OCI-LY3 (cell line): ENCODE measurements around the gene BMS1.

Experiments used
- H2AFZ ChIP-seq: fragments of 200-600, 300-600 bp; shearing (Covaris generic); 2 replicates; pipeline ENCODE4 v1.6.0; 2014; ENCODE audit warnings: antibody characterized with exemption, low read depth, low read length
- H3K27ac ChIP-seq: fragments of 200-600, 300-600 bp; sonication (generic); 2 replicates; pipeline ENCODE4 v1.5.1; 2014; ENCODE audit warnings: mild to moderate bottlenecking, low read length, moderate library complexity, mixed read lengths
- H3K27me3 ChIP-seq: fragments of 200-600, 300-600 bp; sonication (generic); 2 replicates; pipeline ENCODE4 v1.6.1; 2014; ENCODE audit warnings: low read depth, low read length, mixed read lengths
- H3K36me3 ChIP-seq: fragments of 200-600, 300-600 bp; sonication (generic); replicated peaks from 2 replicates; pipeline ENCODE3; 2014; ENCODE audit warnings: low read depth, low read length, mixed read lengths
- H3K4me1 ChIP-seq: fragments of 300-600, 200-600 bp; sonication (generic); 2 replicates; pipeline ENCODE4 v1.6.1; 2014; ENCODE audit warnings: low read length, mixed read lengths
- H3K4me2 ChIP-seq: fragments of 200-600, 300-600 bp; sonication (generic); 2 replicates; pipeline ENCODE4 v1.6.1; 2014; ENCODE audit warnings: low read length, mixed read lengths
- H3K4me3 ChIP-seq: fragments of 300-600, 200-600 bp; sonication (generic); 2 replicates; pipeline ENCODE4 v1.5.1; 2014; ENCODE audit warnings: antibody characterized with exemption, mild to moderate bottlenecking, low read length, moderate library complexity
- H3K79me2 ChIP-seq: fragments of 300-600, 200-600 bp; shearing (Covaris generic); 2 replicates; pipeline ENCODE4 v1.6.1; 2014; ENCODE audit warnings: mild to moderate bottlenecking, low read length, mixed read lengths
- H3K9ac ChIP-seq: fragments of 300-600, 200-600 bp; shearing (Covaris generic); 2 replicates; pipeline ENCODE4 v1.6.0; 2014; ENCODE audit warnings: mild to moderate bottlenecking, low read length, moderate library complexity
- H3K9me3 ChIP-seq: fragments of 200-600, 300-600 bp; shearing (Covaris generic); 2 replicates; pipeline ENCODE4 v1.6.1; 2014; ENCODE audit warnings: low read length, mixed read lengths; ENCODE audit not compliant: insufficient read depth
- H4K20me1 ChIP-seq: fragments of 200-600, 300-600 bp; sonication (generic); 2 replicates; pipeline ENCODE4 v1.6.1; 2016; ENCODE audit warnings: low read length, mixed read lengths; ENCODE audit not compliant: insufficient read depth
- CTCF ChIP-seq: fragments of 200-600, 300-600 bp; sonication (generic); IDR thresholded peaks from 2 replicates; pipeline ENCODE4 v1.5.1; 2014; ENCODE audit warnings: antibody characterized with exemption, low read length, low read depth
- EZH2phosphoT487 ChIP-seq: fragments of 200-600 bp; shearing (Covaris generic); IDR thresholded peaks from 2 replicates; pipeline ENCODE4 v1.6.1; 2018; ENCODE audit warnings: antibody characterized with exemption, mixed run types, low read depth

BMS1 gene

GRCh38 chr10:42768581-42769152 lies 13.9 kb upstream of the BMS1 start:
- H3K79me2 ChIP-seq: no peaks in the 10 kb centered on the region
- TF ChIP-seq EZH2phosphoT487 (no peak), CTCF (no peak)
- no peaks in the 10 kb centered on the region for H3K36me3 ChIP-seq
- no peaks in the 10 kb centered on the region for H4K20me1 ChIP-seq
- H3K27ac ChIP-seq: no peak overlapping the region
- no peak overlapping the region for H3K4me3 ChIP-seq
- H3K4me1 ChIP-seq: no peaks in the 10 kb centered on the region
- no peaks in the 10 kb centered on the region for H3K9me3 ChIP-seq
- no peak overlapping the region for H3K4me2 ChIP-seq
- no peaks in the 10 kb centered on the region for H3K27me3 ChIP-seq
- H3K9ac ChIP-seq: no peak overlapping the region
- H2AFZ ChIP-seq: no peak overlapping the region

DNA sequence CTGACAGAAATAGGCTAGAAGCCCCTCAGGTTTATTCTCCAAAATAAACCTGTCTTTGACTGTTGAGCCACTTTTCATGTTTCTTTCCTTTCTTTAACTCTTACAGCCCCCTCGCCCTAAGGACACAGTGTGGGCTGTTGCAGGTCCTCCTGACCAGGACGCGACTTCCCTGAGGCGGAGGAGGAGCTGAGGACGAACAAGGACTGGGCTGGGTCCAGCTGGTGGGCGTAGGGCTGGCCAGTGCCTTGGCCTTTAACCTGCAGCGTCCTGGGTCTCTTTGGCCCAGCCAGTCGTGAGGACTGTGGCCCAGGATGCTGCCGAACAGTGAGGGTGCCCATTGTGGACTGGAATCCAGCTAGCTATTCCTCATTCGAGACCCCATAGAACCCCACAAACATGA lies 13.4 kb upstream of the BMS1 start:
- Histone ChIP-seq H3K36me3 (no peaks in the 10 kb centered on the region), H3K79me2 (no peaks in the 10 kb centered on the region), H3K4me1 (no peaks in the 10 kb centered on the region), H2AFZ (no peak overlapping the region), H4K20me1 (no peaks in the 10 kb centered on the region), H3K4me3 (no peak overlapping the region), H3K9me3 (no peaks in the 10 kb centered on the region), H3K9ac (no peak overlapping the region), H3K4me2 (no peak overlapping the region), H3K27me3 (no peaks in the 10 kb centered on the region), H3K27ac (no peak overlapping the region)
- TF ChIP-seq CTCF (no peak), EZH2phosphoT487 (no peak)

- Histone ChIP-seq H3K9ac (no peak overlapping the region), H2AFZ (no peak overlapping the region), H3K79me2 (no peaks in the 10 kb centered on the region), H3K9me3 (no peaks in the 10 kb centered on the region), H3K4me2 (no peak overlapping the region), H3K27me3 (no peaks in the 10 kb centered on the region), H4K20me1 (no peaks in the 10 kb centered on the region), H3K4me1 (no peaks in the 10 kb centered on the region), H3K36me3 (no peaks in the 10 kb centered on the region), H3K4me3 (no peak overlapping the region), H3K27ac (no peak overlapping the region)
- TF ChIP-seq CTCF (no peak), EZH2phosphoT487 (no peak)
Measured at GRCh38 chr10:42769673-42770072, 12.9 kb upstream of the BMS1 start.

DNA sequence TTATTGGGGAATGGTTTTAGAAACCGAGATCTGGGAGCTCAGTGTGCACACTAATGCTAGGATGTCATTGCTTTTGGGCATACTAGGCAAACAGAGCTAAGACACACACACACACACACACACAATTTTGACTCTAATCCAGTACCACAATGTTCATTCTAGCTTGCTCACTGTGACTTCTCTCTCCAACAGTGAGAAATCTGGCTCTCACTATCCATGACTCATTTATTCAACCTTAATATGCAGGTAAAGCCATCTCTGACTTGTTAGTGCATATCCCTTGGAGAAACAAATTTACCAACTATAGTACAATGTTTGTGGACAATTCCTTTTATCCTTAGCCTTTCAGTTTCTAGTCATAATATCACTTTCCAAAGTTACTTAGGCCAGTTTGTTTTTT lies 5.9 kb upstream of the BMS1 start:
- H3K79me2 ChIP-seq: no peaks in the 10 kb centered on the region
- no peak overlapping the region for H3K4me3 ChIP-seq
- H4K20me1 ChIP-seq: no peaks in the 10 kb centered on the region
- no peak overlapping the region for H3K9ac ChIP-seq
- H3K36me3 ChIP-seq: no peaks in the 10 kb centered on the region
- TF ChIP-seq CTCF: no peak
- TF ChIP-seq EZH2phosphoT487: no peak
- no peaks in the 10 kb centered on the region for H3K27me3 ChIP-seq
- H3K27ac ChIP-seq: no peak overlapping the region
- no peaks in the 10 kb centered on the region for H3K4me1 ChIP-seq
- no peak overlapping the region for H3K4me2 ChIP-seq
- H2AFZ ChIP-seq: no peak overlapping the region
- no peaks in the 10 kb centered on the region for H3K9me3 ChIP-seq
